Activated CD4-positive, CD25-positive, alpha-beta regulatory T cell treated with anti-CD3 and anti-CD28 coated beads, Interleukin-2, amount 50 U/mL, for 72 hours (primary cell): ENCODE results near the gene ATG16L2.
"Not testable (repeated sequence)": the region's sequence is repeated elsewhere in the genome, so short reads cannot be mapped to it uniquely, and the experiment has no call there.

Experiments used
- DNase-seq: peaks from one replicate; pipeline ENCODE4 v3.0.0; 2021

ATG16L2 gene

DNA sequence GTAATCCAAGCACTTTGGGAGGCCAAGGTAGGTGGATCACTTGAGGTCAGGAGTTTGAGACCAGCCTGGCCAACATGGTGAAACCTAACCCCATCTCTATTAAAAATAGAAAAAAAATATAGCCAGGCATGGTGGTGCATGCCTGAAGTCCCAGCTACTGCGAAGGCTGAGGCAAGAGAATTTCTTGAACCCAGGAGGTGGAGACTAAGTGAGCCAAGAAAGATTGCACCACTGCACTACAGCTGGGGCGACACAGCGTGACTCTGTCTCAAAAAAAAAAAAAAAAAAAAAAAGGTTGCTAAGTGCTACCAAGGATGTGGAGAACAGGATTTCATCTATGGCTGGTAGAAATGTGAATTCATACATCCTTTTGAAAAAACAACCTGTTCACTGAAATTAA is 36.6 kb downstream of the ATG16L2 start:
- no peak for DNase-seq

DNA sequence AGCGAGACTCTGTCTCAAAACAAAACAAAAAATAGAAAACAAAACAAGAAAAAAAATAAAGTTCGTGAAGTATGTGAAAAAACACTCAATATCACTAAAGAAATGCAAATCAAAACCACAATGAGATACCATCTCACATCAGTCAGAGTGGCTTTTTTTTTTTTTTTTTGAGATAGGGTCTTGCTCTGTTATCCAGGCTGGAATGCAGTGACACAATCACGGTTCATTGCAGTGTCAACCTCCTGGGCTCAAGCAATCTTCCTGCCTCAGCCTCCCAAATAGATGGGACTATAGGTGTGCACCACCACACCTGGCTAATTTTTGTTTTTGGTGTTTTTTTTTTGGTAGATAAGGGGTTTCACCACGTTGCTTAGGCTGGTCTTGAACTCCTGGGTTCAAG is 37.5 kb downstream of the ATG16L2 start:
- DNase-seq = no peak

DNA sequence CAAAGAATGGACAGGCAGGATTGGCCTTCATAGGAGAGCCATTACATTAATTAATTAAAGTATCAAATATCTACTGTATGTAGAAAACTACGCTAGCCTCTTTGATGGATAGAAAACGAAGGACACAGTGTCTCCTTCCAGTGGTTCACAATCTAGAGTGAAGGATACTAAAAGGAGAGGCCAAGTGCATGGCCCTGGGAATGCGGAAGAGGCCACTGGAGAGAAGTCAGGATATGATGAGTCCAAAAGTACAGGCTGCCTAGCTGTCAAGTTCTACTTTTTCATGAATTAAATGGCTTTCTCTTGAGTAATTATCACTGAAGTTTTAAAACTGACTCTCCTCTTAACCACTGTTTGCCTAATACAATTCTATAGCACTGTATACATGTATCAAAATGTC is 41.9 kb downstream of the ATG16L2 start:
- no peak for DNase-seq

DNA sequence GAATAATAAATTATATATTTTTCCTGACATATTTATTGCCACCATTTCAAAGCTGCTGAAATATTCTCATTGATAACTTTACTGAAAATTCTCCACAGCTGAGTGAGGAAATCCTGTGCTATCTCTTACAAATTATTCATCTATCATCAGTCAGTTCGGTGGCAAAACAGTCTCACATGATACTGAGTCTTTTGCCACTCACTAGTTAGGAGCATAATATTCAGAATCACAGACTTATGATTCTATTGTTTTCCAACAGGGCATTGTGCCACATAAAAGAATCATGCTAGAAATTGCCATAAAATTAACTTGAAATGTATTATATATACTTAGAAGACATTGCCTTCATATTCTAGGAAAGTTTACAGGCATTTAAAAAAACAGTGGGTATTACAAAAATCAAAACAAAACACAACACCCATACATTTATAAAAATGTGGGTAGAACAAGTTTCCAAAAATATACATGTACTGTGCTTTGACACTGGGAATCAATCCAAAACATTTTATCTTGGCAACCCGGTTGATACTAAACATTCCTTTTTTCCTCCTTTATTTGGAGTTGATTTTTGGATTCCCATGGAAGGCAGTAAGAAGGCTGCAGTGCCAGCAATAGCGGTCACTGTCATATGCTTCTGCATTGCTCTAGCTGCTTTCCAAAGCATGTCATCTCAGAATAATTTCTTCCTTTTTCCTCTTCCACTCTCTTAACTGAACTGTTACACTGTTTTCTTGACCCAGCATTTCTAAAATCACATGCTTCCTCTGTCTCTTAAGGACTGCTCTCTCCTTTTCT is 42.5 kb downstream of the ATG16L2 start:
- no peak for DNase-seq

DNA sequence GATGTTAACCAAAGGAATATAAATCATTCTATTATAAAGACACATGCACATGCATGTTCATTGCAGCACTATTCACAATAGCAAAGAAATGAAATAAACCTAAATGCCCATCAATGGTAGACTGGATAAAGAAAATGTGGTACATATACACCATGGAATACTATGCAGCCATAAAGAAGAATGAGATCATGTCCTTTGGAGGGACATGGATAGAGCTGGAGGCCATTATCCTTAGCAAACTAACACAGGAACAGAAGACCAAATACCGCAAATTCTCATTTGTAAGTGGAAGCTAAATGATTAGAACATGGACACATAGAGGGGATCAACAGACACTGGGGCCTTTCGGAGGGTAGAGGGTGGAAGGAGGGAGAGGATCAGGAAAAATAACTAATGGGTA is 44.1 kb downstream of the ATG16L2 start:
- not testable (repeated sequence) for DNase-seq

DNA sequence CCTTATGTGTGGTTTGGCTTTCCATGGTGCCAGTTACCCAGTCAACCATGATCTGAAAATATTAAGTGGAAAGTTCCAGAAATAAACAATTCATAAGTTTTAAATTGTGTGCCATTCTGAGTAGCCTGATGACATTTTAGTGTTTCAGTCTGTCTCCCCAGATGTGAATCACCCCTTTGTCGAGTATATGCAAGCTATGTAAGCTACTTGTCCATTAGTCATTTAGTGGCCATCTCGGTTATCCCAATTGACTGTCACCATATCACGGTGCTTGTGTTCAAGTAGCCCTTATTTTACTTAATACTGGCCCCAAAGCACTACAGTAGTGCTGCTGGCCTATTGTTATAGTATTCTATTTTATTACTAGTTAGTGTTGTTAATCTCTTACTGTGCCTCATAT is 44.9 kb downstream of the ATG16L2 start:
- DNase-seq = no peak

DNA sequence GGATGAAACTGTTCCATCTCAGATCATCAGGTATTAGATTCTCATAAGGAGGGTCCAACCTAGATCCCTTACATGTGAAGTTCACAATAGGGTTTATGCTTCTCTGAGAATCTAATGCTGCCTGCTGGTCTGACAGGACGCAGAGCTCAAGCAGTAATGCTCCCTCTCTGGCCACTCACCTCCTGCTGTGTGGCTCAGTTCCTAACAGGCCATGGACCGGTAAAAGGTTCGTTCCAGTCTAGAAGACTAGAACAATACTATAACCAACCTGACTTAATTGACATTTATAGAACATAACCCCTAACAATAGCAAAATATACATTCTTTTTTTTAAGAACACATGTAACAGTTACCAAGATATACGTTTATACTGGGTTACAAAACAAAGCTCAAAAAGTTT is 45.8 kb downstream of the ATG16L2 start:
- DNase-seq = no peak

DNA sequence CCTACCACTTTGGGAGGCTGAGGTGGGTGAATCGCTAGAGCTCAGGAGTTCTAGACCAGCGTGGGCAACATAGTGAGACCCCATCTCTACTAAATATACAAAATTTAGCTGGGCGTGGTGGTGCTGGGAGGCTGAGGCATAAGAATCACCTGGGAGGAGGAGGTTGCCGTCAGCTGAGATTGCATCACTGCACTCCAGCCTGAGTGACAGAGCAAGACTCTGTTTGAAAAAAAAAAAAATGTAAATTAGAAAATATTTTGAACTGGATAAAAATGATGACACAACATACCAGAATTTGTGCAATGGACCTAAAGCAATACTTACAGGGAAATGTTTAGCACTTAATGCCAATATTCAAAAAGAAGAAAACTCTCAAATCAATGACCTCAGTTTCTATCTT is 46.4 kb downstream of the ATG16L2 start:
- DNase-seq = no peak

DNA sequence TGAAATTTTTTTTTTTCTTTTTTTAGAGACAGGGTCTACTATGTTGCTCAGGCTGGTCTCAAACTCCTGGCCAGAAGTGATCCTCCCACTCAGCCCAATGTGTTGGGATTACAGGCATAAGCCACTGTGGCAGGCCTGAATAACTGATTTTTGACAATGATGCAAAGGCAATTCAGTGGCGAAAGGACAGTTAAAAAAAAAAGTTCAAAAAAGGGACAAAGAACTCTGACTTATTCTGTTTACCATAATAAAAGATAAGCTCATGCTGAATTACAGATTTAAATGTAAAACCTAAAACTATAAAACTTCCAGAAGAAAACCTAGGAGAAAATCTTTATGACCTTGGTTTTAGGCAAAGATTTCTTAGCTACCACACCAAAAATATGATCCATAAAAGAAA is 48.9 kb downstream of the ATG16L2 start:
- DNase-seq = no peak

DNA sequence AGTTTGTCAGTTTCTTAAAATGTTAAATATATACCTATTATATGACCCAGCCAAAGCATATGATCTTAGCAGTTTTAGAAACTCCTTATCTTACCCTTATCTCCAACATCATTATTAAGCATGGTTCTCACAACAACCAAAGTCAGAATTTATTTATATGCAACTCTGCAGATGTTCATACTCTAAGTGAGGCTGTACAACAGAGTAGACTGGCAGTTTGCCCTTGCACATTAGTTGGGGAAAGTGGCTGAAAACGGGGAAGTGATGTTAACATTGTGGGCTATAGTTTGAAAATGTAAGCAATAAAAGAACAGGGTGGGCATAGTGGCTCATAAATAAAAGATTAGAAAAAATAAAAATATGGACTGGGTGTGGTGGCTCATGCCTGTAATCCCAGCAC is 49.7 kb downstream of the ATG16L2 start:
- no peak for DNase-seq

DNA sequence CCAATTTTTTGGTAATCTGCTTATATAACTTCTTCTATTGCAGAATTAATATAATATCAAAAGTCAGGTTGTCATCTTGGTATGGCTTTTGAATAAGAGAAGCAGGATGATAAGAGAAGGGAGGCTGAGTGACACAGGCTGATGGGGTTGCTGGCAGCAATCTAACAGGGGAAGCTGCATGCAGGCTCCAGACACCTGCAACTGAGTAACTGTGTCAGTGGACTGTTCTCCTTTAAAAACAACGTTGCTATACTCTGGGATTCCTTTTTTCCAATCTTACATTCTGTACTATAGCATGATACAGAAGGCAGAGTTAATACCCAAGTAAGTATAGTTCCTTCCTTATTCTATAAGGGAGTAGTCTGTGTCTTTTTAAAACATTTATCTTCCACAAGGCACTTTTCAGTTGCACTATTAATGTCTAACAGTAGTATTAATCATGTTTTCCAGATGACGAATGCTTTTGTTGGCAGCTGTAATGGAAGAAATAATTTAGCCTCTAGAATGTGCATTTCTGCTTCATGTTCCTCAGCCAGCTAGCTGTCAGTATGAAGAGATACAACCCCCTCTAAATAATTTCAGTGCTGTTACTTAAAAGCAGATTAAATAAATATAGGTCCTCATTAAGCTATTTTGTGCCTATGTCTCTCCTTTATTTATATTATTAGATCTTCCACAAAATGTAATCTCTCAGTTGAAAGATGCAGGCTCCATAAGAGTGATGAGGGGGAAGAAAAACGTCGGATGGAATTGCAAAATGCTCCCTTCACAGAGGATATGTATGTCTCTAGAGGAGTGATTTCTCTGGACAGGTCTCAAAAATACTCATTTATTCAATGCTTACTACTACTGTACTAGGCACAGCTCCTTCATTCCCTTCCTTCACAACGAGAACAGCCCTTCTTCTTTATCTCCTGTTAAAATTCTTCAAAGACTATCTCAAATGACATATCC is 50.8 kb downstream of the ATG16L2 start:
- DNase-seq = no peak

DNA sequence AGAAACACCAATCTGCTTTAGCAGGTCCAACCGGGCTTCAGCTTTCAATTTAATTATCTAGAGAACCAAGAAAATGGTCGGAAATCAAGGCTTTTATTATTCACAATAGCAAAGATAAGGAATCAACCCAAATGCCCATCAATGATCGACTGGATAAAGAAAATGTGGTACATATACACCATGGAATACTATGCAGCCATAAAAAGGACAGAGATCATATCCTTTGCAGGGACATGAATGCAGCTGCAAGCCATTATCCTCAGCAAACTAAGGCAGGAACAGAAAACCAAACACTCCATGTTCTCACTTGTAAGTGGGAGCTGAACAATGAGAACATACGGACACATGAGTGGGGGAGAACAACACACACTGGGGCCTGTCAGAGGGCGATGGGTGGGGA is 53.8 kb downstream of the ATG16L2 start:
- no peak for DNase-seq

DNA sequence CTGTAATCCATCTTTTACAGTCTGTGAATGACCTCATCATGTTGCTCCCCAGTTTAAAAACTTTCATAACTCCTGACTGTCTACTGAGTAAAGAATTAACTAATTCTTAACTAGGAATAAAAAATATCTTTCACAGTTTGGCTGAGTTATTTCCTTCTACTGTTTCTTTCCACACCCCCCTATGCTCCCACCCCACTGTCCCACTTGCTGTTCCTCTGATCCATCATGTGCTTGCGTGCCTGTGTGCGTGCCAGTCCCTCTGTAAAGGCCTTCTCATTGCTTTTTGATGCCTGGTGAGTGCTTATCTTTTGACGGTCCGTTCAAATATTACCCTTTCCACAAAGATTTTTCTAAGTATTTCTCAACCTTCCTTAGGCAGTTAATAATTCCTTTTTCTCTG is 55.6 kb downstream of the ATG16L2 start:
- no peak for DNase-seq

DNA sequence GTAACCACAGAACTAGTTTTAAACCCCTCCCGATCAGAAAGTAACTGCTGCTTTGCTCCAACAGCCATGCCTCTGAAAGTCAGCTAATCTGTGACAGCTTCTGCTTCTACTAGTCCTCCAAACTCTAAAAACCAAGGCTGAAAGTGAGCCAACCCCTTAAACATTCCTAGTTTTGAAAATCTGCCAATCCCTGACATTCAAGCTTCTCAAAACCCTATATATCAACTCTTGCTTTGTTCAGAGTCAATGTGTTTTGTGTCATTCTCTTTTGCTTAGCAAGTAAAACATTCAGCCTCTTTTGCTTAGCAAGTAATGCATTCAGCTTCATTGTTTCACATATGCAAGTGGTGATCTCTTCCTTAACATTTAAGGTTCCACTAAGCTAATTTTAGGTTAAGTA is 56.9 kb downstream of the ATG16L2 start:
- no peak for DNase-seq

DNA sequence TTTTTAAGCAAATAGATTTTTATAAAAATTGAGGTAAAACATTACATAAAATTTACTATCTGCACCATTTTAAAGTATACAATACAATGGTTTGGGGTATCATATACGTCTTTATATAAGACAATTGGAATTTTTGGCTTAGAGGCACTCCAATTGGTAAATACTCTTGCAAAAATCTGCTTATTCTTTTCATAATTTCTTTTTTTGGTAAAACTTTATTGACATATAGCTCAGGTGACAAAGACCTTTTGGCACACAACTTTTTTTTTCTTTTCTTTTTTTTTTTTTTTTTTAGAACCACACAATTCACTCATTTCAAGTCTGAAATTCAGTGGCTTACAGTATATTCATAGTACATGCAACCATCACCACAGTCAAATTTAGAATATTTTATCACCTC is 57.8 kb downstream of the ATG16L2 start:
- DNase-seq = no peak

DNA sequence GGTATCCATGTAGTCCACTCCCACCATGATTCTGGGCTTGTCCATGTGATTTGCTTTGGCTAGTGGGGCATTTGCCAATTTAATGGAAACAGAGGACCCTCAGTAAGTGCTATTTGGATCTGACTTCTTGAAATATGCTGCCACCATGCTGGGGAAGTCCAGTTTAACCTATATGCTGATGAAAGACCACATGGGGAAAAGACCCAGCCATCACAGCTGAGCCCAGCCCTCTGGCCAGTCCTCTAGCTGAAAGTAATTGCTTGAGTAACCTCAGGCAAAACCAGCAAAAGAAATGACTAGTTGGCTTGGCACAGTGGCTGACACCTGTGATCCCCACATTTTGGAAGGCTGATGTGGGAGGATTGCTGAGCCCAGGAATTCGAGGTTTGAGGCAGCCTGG is 61.5 kb downstream of the ATG16L2 start:
- DNase-seq = no peak

DNA sequence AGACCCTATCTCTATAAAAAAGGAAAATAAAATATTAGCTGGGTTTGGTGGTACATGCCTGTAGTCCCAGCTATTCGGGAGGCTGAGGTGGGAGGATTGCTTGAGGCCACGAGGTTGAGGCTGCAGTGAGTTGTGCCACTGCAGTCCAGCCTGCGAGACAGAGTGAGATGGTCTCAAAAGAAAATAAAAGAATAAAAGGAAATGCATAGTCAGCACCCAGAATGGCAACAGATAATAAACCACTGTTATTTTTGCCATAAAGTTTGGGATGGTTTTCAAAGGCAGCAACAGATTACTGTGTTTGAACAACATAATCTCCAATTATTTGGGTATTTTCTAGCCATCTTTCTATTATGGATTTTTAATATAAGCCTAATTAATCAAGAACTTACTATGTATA is 61.9 kb downstream of the ATG16L2 start:
- no peak for DNase-seq
